Loucy (cell line): ENCODE data around the gene HS3ST5.

Experiments used
- H2AFZ ChIP-seq: fragments of 200-600 bp; sonication (generic); 2 replicates; pipeline ENCODE4 v1.6.0; 2016; ENCODE audit warnings: antibody characterized with exemption, mild to moderate bottlenecking, low read length, moderate library complexity
- H3F3A ChIP-seq: fragments of 200-600 bp; 2 replicates; pipeline ENCODE4 v1.6.0; 2016; ENCODE audit warnings: antibody characterized with exemption, low read depth, mild to moderate bottlenecking
- H3K27me3 ChIP-seq: fragments of 200-600 bp; sonication (generic); 2 replicates; pipeline ENCODE4 v1.6.1; 2014; ENCODE audit warnings: low read length, mild to moderate bottlenecking; ENCODE audit not compliant: insufficient read depth, poor library complexity, severe bottlenecking
- H3K36me3 ChIP-seq: fragments of 200-600 bp; sonication (generic); 2 replicates; pipeline ENCODE4 v1.6.1; 2016; ENCODE audit warnings: low read length; ENCODE audit not compliant: insufficient read depth
- H3K4me1 ChIP-seq: fragments of 200-600 bp; sonication (generic); 2 replicates; pipeline ENCODE4 v1.5.1; 2014; ENCODE audit warnings: low read length, mild to moderate bottlenecking; ENCODE audit not compliant: insufficient read depth, poor library complexity, severe bottlenecking
- H3K4me2 ChIP-seq: fragments of 200-600 bp; sonication (generic); 2 replicates; pipeline ENCODE4 v1.6.0; 2014; ENCODE audit warnings: antibody characterized with exemption, low read length, low read depth, mild to moderate bottlenecking; ENCODE audit not compliant: poor library complexity, severe bottlenecking
- H3K4me3 ChIP-seq: fragments of 200-600 bp; sonication (generic); 2 replicates; pipeline ENCODE4 v1.5.1; 2014; ENCODE audit warnings: low read length, mild to moderate bottlenecking, mixed read lengths; ENCODE audit not compliant: poor library complexity, severe bottlenecking
- H3K79me2 ChIP-seq: fragments of 200-600 bp; sonication (generic); 2 replicates; pipeline ENCODE4 v1.6.1; 2014; ENCODE audit warnings: low read length; ENCODE audit not compliant: insufficient read depth
- H3K9ac ChIP-seq: fragments of 200-600 bp; sonication (generic); 2 replicates; pipeline ENCODE4 v1.6.0; 2014; ENCODE audit warnings: mild to moderate bottlenecking, low read depth, low read length, moderate library complexity; ENCODE audit not compliant: poor library complexity, severe bottlenecking
- H3K9me2 ChIP-seq: fragments of 200-600 bp; sonication (generic); replicated peaks from 2 replicates; pipeline ENCODE4 v1.6.1; 2016; ENCODE audit warnings: low read depth, low read length, mixed read lengths
- H3K9me3 ChIP-seq: fragments of 200-600 bp; sonication (generic); 2 replicates; pipeline ENCODE4 v1.6.1; 2014; ENCODE audit warnings: mild to moderate bottlenecking, antibody characterized with exemption, low read length, low read depth; ENCODE audit not compliant: insufficient read depth
- H4K20me1 ChIP-seq: fragments of 200-600 bp; sonication (generic); 2 replicates; pipeline ENCODE4 v1.6.0; 2014; ENCODE audit warnings: antibody characterized with exemption, low read length, mild to moderate bottlenecking; ENCODE audit not compliant: insufficient read depth, poor library complexity, severe bottlenecking
- CTCF ChIP-seq: fragments of 200-600 bp; sonication (generic); conservative IDR thresholded peaks from 2 replicates; pipeline ENCODE4 v1.5.1; 2014; ENCODE audit warnings: mild to moderate bottlenecking, antibody characterized with exemption, low read length
- EZH2phosphoT487 ChIP-seq: fragments of 200-600 bp; IDR thresholded peaks from 2 replicates; pipeline ENCODE4 v1.6.1; 2018; ENCODE audit warnings: antibody characterized with exemption, mild to moderate bottlenecking, moderate library complexity, borderline replicate concordance

The HS3ST5 gene

GRCh38 chr6:114290864-114291263 is 52.0 kb downstream of the HS3ST5 start:
- Histone ChIP-seq H2AFZ (no peak overlapping the region), H3K27me3 (no peaks in the 10 kb centered on the region), H3K79me2 (no peaks in the 10 kb centered on the region), H3K36me3 (no peaks in the 10 kb centered on the region), H3K9me2 (no peaks in the 10 kb centered on the region), H3K9me3 (no peaks in the 10 kb centered on the region), H3K4me3 (no peak overlapping the region), H3F3A (no peaks in the 10 kb centered on the region), H3K4me2 (no peak overlapping the region), H4K20me1 (no peaks in the 10 kb centered on the region), H3K4me1 (no peaks in the 10 kb centered on the region), H3K9ac (no peak overlapping the region)
- TF ChIP-seq EZH2phosphoT487 (no peak), CTCF (no peak)

- Histone ChIP-seq H3K4me3 (no peak overlapping the region), H3K36me3 (no peaks in the 10 kb centered on the region), H3K4me1 (no peaks in the 10 kb centered on the region), H3K79me2 (no peaks in the 10 kb centered on the region), H3K9ac (no peak overlapping the region), H3K9me2 (no peaks in the 10 kb centered on the region), H3F3A (no peaks in the 10 kb centered on the region), H2AFZ (no peak overlapping the region), H4K20me1 (no peaks in the 10 kb centered on the region), H3K9me3 (no peaks in the 10 kb centered on the region), H3K4me2 (no peak overlapping the region), H3K27me3 (no peaks in the 10 kb centered on the region)
- TF ChIP-seq EZH2phosphoT487 (no peak), CTCF (no peak)
These were observed 53.9 kb downstream of the HS3ST5 start for GRCh38 chr6:114288701-114289495.

- no peak for TF ChIP-seq CTCF
- no peak for TF ChIP-seq EZH2phosphoT487
- Histone ChIP-seq H3K9ac (no peak overlapping the region), H3K27me3 (no peaks in the 10 kb centered on the region), H3K4me3 (no peak overlapping the region), H3K36me3 (no peaks in the 10 kb centered on the region), H3K79me2 (no peaks in the 10 kb centered on the region), H3F3A (no peaks in the 10 kb centered on the region), H4K20me1 (no peaks in the 10 kb centered on the region), H3K4me2 (no peak overlapping the region), H3K9me2 (no peaks in the 10 kb centered on the region), H2AFZ (no peak overlapping the region), H3K4me1 (no peaks in the 10 kb centered on the region), H3K9me3 (no peaks in the 10 kb centered on the region)
These were observed 55.4 kb downstream of the HS3ST5 start for GRCh38 chr6:114287461-114287860.
